HG02981 (cell line): ENCODE measurements around the gene TAS2R41.

Source experiments
- ATAC-seq: cut with Tn5 transposase; IDR thresholded peaks from one replicate; pipeline ENCODE4 v1.9.1; 2021; ENCODE audit warnings: mild to moderate bottlenecking, moderate library complexity; ENCODE audit not compliant: unreplicated experiment

TAS2R41 gene

GRCh38 chr7:143492799-143493739, 15.4 kb downstream of the TAS2R41 start:
- no peak for ATAC-seq

- ATAC-seq = no peak
Observed at GRCh38 chr7:143493751-143494150, 16.1 kb downstream of the TAS2R41 start.

DNA sequence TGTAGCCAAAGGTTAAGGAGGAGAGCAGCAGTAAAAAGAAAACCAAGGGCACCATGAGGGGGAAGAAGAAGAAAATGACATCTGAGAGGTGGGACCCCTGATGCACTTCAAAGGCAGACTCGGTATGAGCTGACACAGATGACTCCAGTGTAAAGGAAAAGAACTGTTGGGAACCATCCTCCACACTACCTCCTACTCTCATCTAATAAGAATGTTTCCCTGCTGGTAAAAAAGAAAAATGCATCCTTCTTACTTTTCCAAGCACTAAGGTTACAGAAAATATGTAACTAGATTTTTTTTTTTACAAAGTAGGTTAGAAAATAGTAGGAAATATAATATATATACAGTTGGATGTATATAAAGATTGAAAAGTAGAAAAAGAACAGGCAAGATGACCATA, 16.9 kb downstream of the TAS2R41 start:
- ATAC-seq = no peak

DNA sequence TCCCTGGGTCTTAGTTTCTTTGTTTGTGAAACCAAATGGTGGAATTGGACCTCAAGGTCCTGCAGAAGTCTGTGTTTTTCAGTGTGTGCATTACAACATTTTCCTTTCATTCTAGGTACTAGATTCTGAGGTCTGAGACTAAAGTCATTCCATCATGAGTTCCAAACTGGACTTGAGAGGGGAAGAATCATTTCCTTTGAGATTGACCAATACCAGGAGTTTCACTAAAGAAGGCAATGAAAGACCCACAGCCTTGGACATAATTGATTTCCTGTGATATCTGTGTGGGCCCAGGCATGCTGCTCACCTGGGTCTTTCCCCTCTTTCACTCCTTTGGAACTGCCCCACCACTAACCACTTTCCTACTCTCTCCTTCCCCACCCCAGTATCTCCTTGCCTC, 18.2 kb downstream of the TAS2R41 start:
- ATAC-seq = no peak

DNA sequence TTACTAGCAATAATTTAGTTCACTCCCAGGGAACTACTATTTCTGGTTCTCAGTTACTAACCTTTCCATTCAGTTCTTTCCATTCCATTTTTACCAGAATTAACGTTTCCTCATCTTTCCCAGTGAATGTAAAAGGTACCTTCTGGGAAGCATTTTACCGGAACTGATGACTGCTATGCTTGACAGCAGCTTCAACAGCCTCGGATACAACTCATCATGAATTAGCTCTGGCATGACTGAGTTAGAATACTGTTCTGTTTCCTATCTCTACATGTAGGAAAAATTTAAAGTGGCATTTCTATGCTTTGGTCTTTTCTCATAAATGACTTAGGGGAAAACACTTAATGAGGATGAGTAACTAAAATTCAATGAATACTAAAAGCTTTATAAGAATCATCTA, 18.6 kb downstream of the TAS2R41 start:
- ATAC-seq = no peak

DNA sequence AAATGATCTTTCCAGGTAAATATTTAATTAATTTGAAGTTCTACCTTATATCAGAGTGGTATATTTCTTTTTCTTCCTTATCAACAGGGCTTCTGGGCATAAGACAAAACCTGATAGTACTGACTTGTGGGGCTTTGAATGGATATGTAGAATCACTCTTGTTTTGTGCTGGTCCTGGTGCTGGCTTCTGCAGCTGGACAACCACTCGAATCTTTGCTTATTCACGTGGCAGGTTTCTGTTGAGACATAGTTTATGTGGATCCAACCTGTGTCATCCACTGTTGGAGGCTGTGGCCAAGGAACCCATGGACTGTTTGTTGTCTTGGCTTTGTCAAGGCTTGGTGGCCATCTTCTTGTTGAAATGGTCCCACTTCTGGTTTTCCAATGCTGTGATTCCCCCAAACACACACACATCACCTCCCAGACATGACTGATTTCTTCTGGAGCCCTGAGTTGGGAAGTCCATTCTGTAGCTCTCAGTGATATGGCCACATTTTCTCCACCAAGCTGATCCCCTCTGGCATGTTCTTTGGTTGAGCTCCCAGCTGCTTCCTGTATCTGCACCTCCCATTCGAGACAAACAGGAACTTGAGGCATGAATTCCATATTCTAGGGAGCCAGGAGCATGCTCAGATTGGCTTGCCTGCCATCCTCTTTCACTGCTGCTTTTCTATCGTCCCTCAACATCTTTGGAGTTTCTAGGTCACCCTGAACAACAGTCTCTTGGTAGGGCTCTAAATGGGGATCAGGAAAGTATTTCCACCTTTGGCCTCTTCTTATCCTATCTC, 19.5 kb downstream of the TAS2R41 start:
- no peak for ATAC-seq

- ATAC-seq = no peak
Observed at GRCh38 chr7:143499246-143499645, 21.6 kb downstream of the TAS2R41 start.

- ATAC-seq = no peak
Observed at GRCh38 chr7:143499743-143500348, 22.2 kb downstream of the TAS2R41 start.

- no peak for ATAC-seq
Observed at GRCh38 chr7:143503261-143503660, 25.6 kb downstream of the TAS2R41 start.

GRCh38 chr7:143504215-143504936, 26.7 kb downstream of the TAS2R41 start:
- no peak for ATAC-seq

DNA sequence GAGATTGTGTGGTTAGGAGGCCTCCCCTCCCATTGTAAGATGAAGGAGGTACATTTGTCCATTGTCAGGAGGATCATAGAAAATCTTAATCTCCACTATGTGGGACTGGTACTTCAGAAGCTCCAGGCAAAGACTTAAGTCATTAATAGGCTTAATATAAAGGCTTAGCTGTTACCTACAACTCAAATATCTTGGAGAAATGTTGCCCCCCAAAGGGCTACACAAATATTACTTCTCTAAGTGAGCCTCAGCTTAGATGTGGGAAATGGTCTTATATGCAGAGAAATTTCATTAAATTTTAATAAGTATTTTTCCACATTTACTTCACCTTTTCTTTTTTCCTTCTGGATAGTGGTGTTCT, 27.2 kb downstream of the TAS2R41 start:
- ATAC-seq = no peak

- no peak for ATAC-seq
Observed at GRCh38 chr7:143505838-143506237, 28.2 kb downstream of the TAS2R41 start.

DNA sequence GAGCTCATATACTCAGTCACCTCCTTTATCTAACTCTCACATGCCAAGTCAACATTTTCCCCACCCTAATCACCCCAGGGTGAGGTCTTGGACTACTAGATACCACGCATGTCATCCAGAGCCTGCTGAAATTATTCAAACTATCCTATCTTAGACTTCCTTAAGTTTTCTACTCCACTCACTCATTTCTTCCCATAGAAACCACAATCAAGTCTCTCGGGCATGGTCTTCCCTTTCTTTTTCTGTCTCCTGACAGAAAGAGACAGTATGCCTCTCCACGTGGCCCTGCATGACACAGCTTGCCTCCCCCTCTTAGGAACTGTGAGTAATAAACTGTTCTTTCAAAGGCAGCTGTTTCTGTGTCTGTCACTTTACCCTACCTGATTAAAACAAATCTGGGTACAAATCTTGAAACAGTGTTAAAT, 29.4 kb downstream of the TAS2R41 start:
- no peak for ATAC-seq

DNA sequence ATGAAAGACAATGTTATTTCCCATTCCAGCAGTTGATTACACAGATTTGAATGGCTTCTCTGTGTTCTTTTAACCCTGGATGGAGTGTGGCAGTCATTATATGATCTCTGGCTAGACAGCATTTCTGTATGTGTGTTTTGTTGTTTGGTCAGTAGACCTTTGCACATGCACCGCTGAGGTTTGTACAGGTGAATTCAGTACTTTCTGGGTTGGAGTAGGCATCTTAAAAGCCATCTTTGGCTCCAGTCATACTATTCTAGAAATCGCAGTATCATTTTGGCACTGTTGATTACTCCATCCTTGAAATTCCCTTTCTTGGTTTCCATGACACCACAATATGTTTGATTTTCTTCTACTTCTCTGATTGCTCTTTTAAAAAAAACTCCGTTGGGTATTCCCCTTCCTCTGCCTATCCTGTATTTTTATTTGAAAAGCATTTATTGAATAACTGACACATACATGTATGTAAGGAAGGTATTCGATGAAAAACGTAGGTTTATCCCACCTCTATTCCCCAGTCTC, 29.9 kb downstream of the TAS2R41 start:
- ATAC-seq = no peak

DNA sequence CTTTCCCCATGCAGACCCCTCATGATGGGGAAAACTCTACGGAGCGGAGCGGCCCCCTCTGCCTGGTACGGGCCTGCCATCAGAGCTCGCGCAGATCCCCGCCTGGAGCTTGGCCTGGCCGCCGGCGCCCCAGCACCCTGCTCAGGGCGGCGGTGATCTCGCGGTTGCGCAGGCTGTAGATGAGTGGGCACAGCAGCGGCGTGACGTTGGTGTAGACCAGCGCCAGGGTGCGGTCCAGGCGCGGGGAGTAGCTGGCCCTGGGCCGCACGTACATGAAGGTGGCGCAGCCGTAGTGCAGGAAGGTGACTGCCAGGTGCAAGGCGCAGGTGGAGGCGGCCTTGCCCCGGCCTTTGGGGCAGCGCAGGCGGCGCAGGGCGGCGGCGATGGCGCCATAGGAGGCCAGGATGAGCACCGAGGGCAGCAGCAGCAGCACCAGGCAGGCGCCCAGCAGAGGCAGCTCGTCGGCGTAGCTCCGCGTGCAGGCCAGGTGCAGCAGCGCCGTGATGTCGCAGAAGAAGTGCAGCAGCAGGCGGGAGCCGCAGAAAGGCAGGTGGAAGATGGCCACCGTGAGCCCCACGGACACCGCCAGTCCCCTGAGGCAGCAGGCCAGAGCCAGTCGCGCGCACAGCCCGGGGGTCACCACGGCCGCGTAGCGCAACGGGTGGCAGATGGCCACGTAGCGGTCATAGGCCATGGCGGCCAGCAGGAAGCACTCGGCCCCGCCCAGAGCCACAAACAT, 33.4 kb downstream of the TAS2R41 start:
- no peak for ATAC-seq

- no peak for ATAC-seq
Observed at GRCh38 chr7:143511593-143512047, 33.9 kb downstream of the TAS2R41 start.

DNA sequence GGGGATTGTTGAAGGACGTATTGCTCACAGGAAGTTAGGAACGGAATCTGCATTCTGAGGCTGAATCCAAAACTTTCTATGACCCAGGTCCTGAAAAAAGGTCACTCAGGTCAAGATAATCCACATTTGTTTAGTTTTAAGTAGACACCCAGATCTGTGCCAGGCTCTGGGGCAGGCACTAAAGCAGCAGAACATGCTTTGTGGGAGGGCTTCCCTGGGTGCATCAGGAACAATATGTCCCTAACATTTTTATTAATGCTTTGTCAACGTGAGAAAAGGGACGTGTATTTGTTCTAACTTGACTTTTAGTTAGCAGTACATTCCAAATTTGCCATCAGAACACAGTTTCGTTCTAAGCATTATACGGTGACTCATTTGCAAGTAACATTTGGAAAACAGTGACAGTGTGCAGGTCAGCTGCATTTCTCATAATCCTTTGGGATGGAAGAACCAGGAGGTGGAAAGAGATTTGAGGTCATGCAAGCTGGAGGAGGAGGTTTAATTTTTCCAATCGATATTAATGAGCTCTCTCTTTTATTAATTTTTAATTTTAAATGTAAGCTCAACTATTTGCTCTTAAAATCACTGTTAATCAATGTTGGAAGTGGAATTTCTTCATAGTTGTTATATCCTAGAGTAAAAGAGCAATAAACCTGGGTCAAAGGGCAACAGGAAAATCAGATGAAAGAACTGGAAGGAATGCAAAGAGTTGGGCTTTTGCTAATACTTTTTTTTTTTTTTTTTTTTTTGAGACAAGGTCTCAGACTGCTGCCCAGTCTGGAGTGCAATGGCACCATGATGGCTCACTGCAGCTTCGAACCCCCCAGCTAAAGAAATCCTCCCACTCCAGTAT, 35.0 kb downstream of the TAS2R41 start:
- ATAC-seq = no peak

- no peak for ATAC-seq
Observed at GRCh38 chr7:143514487-143514886, 36.8 kb downstream of the TAS2R41 start.
